Stimulated activated CD4-positive, alpha-beta T cell treated with anti-CD3 and anti-CD28 coated beads, Interleukin-4, amount 100 ng/mL, for 4 hours (primary cell): ENCODE data around the gene DMAC1.
A peak's percentile ranks its signal among the peaks of the same experiment; 100 is the strongest.

Experiments used
- DNase-seq, 2 experiments: peaks; one replicate each; pipeline ENCODE4 v3.0.0-alpha.2; 2020

The DMAC1 gene

GRCh38 chr9:7782400-7783120, 17.0 kb downstream of the DMAC1 start:
- DNase-seq, result no peak

GRCh38 chr9:7780261-7780988, 19.2 kb downstream of the DMAC1 start:
- DNase-seq, result no peak

- DNase-seq, result no peak
These were observed 20.6 kb downstream of the DMAC1 start for GRCh38 chr9:7778851-7779600.

DNA sequence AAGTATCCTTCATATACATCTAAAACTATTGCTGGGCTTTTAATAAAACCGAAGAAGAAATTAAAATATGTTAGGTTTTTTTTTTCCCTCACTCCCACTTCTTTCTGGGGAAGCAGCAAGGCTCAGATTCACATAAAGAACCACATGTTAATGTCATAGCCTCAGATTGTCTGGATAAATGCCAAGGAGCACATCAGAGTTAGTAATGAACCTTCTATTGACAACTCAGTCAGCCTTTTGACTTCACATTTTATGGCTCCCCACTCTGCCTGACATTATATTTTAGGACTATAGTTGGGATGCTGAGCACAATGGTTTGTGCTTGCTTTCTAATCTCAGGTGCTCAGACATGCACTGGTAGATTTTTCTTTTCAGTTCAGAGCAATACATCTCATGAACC, 21.8 kb downstream of the DMAC1 start:
- DNase-seq, result no peak

- no peak for DNase-seq
These were observed 29.5 kb downstream of the DMAC1 start for GRCh38 chr9:7770111-7770510.

- DNase-seq, result no peak
These were observed 37.0 kb downstream of the DMAC1 start for GRCh38 chr9:7762600-7762999.

- DNase-seq, result no peak
These were observed 39.6 kb downstream of the DMAC1 start for GRCh38 chr9:7760014-7760415.

GRCh38 chr9:7756088-7756487, 43.5 kb downstream of the DMAC1 start:
- DNase-seq, result peak in 1 of 2 experiments; percentile 17

DNA sequence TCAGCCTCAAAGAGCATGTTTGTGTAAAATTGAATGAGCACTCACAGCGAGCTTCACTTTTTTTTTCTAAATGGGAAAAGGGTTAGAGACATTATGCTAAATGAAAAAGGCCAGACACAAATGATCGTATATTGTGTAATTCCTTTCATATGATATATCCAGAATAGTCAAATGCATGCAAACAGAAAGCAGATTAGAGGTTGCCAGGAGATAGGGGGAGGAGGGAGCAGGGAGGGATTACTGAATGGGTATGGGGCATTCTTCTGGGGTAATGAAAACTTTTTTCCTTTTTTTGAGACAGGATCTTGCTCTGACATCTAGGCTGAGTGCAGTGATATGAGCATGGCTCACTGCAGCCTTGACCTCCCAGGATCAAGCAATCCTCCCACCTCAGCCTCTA, 47.1 kb downstream of the DMAC1 start:
- no peak for DNase-seq
